Measurements from ENCODE around the gene SPEM2.

SPEM2 gene

DNA sequence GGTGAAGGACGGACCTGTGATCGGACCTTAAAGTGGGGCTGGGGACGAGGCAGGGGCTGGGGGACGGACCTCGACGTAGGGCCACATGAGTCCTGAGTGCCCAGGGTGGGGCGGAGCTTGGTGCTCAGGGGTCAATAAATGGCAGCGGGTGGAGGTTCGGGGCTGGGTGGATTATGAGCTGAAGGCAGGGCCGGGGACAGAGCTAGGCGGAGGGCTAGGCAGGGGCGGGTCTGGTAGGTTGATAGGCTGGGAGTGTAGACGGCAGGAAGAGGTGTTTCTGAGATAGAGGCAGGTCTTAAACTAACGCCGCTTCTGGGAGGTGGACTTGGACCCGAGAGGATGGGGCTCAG is 20.2 kb downstream of the SPEM2 start:
- no peak for DNase-seq (ENCODE audit: insufficient read length, low spot score)
- TF ChIP-seq TAF1 (IDR thresholded peaks at IDR 0.05; ENCODE audit: low read depth, low read length) (no peak), POLR2AphosphoS5 (IDR thresholded peaks at IDR 0.05; ENCODE audit: low read depth, low read length) (no peak), PAX5 (IDR thresholded peaks at IDR 0.05; ENCODE audit: insufficient read depth, low read length, severe bottlenecking) (no peak), POU2F2 (IDR thresholded peaks at IDR 0.05; ENCODE audit: low read depth, low read length) (no peak), POLR2A (IDR thresholded peaks at IDR 0.05; ENCODE audit: low read depth, low read length) (no peak), SPI1 (IDR thresholded peaks at IDR 0.05; ENCODE audit: low read depth, low read length) (no peak)
- peak; percentile 85 for FAIRE-seq

DNA sequence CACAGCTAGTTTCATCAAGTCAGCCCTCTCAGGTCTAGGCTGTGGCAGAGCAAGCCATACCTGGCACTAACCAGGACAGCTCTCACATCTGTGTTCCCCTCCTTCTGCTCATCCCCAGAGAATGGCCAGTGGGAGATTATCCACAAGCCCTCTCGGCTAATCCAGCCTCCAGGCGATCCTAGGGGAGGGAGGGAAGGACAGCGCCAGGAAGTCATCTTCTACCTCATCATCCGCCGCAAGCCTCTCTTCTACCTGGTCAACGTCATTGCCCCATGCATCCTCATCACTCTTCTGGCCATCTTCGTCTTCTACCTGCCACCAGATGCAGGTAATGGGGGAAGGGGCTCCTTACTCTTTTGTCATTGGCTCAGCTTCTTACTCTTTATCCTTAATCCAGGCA is 23.0 kb downstream of the SPEM2 start:
- FAIRE-seq, result no peak
- TF ChIP-seq PAX5 (IDR thresholded peaks at IDR 0.05; ENCODE audit: insufficient read depth, low read length, severe bottlenecking), result no peak
- TF ChIP-seq POLR2A (IDR thresholded peaks at IDR 0.05; ENCODE audit: low read depth, low read length), result no peak
- TF ChIP-seq TAF1 (IDR thresholded peaks at IDR 0.05; ENCODE audit: low read depth, low read length), result no peak
- TF ChIP-seq POLR2AphosphoS5 (IDR thresholded peaks at IDR 0.05; ENCODE audit: low read depth, low read length), result no peak
- no peak for TF ChIP-seq SPI1 (IDR thresholded peaks at IDR 0.05; ENCODE audit: low read depth, low read length)
- no peak for TF ChIP-seq POU2F2 (IDR thresholded peaks at IDR 0.05; ENCODE audit: low read depth, low read length)
- no peak for DNase-seq (ENCODE audit: insufficient read length, low spot score)

DNA sequence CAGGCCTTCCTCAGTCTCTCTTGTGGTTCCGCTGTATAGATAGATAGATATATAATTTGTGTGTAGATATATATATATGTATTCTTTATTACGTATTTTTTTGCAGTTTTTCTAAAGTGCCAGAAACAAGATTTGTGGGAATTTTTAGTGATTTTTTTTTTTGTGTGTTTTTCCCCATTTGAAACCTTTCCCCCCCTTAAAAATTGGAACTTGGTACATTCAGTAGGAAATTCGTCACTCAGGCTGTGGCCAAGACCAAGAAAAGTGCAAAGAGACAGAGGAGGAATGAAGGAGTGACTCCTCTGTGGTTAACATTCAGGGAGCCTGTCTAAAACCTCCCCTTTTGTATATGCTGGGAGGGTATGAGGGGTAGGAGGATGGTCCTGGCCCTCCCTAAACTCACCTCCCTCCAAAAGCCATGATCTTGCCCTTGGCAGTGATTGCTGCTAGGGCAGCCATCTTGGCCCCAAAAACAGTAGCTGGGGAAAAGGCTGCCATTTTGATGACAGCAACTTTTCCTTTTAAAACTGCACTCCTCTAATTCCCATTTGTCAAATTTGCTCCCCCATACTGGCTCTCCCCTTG is 34.6 kb downstream of the SPEM2 start:
- no peak for FAIRE-seq
- DNase-seq (ENCODE audit: insufficient read length, low spot score), result no peak
- TF ChIP-seq POLR2AphosphoS5 (IDR thresholded peaks at IDR 0.05; ENCODE audit: low read depth, low read length), result no peak
- no peak for TF ChIP-seq SPI1 (IDR thresholded peaks at IDR 0.05; ENCODE audit: low read depth, low read length)
- no peak for TF ChIP-seq POU2F2 (IDR thresholded peaks at IDR 0.05; ENCODE audit: low read depth, low read length)
- TF ChIP-seq TAF1 (IDR thresholded peaks at IDR 0.05; ENCODE audit: low read depth, low read length), result no peak
- TF ChIP-seq PAX5 (IDR thresholded peaks at IDR 0.05; ENCODE audit: insufficient read depth, low read length, severe bottlenecking), result no peak
- no peak for TF ChIP-seq POLR2A (IDR thresholded peaks at IDR 0.05; ENCODE audit: low read depth, low read length)

DNA sequence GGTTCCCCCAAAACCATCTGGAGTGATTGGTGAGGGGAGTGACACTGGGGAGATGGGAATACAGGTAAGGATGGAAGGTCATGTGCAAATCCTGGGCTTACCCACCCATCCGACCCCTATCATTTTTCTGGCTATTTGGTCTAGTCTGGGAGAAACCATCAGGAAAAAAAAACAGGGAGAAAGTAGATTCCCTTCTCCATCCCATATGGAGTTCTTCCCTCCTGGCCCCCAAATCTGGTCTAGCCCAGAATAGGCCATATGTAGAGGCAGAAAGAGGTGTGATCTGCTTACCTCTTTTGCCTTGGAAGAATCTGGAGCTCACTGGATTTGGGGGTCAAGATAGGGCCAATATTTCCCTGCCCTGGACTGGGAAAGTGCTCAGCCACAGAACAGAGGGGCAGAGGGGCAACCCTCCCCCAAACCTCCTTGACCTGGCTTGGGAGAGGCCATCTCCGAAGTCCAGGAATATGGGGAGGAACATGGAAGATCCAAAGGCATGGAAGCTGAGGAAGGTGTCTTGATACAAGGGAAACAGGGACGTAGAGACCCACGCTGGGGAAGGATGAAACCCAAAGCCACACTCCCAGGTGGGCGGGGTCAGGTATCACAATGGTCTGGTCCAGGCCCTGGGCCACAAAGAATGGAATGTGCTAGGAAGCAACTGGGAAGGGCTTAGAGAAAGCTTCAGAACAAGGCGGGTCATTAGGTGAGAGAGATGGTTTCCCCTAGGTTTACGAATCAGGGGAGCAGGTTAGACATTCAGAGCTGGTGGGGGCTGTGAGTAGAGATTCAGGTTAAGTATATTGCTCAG is 35.6 kb downstream of the SPEM2 start:
- DNase-seq (ENCODE audit: insufficient read length, low spot score), result no peak
- TF ChIP-seq POLR2A (IDR thresholded peaks at IDR 0.05; ENCODE audit: low read depth, low read length) (no peak), POLR2AphosphoS5 (IDR thresholded peaks at IDR 0.05; ENCODE audit: low read depth, low read length) (no peak), POU2F2 (IDR thresholded peaks at IDR 0.05; ENCODE audit: low read depth, low read length) (no peak), PAX5 (IDR thresholded peaks at IDR 0.05; ENCODE audit: insufficient read depth, low read length, severe bottlenecking) (no peak), TAF1 (IDR thresholded peaks at IDR 0.05; ENCODE audit: low read depth, low read length) (no peak), SPI1 (IDR thresholded peaks at IDR 0.05; ENCODE audit: low read depth, low read length) (no peak)
- FAIRE-seq, result no peak

DNA sequence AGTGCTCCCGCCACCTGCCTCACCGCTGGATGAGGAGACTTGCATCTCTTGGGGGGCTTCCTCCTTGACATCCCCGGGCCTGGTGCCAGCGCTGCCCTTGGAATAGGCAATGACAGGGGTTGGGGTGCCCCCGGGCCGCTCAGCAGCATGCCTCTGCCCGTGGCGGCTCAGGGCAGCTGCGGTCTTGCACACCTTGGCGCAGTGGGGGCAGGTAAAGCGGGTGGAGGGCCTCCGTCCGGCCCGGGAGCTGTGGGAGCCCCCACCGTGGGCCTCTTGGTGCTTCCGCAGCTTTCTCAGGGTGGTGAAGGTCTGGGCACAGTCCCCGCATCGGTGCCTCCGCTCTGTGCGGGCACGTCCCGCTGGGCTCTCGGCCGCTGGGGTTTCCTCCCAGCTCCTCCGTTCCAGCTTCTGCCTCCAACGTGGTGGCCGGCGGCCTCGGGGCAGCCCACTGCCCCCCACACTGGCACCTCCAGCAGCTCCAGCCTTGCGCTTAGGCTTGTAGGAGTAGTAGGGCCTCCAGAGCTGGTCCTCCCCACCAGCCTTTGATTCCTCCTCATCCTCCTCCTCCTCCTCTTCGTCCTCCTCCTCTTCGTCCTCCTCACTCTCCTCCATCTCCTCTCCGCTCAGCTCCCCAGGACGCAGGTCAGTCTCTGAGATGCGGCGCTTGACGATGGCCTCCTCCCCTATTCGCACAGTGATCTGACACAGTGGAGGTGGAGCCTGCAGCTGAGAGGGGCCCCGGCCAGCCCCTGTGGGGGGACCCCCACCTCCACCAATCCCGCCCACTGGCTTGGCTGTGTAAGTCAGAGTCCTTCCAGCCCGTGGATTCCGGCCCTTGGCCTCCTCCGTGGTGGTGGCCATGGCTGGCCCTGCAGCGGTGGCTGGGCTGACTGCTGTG is 37.3 kb downstream of the SPEM2 start:
- TF ChIP-seq POU2F2 (IDR thresholded peaks at IDR 0.05; ENCODE audit: low read depth, low read length) (no peak), PAX5 (IDR thresholded peaks at IDR 0.05; ENCODE audit: insufficient read depth, low read length, severe bottlenecking) (no peak), TAF1 (IDR thresholded peaks at IDR 0.05; ENCODE audit: low read depth, low read length) (no peak), SPI1 (IDR thresholded peaks at IDR 0.05; ENCODE audit: low read depth, low read length) (no peak), POLR2AphosphoS5 (IDR thresholded peaks at IDR 0.05; ENCODE audit: low read depth, low read length) (no peak), POLR2A (IDR thresholded peaks at IDR 0.05; ENCODE audit: low read depth, low read length) (no peak)
- DNase-seq (ENCODE audit: insufficient read length, low spot score) (no peak), FAIRE-seq (no peak)

DNA sequence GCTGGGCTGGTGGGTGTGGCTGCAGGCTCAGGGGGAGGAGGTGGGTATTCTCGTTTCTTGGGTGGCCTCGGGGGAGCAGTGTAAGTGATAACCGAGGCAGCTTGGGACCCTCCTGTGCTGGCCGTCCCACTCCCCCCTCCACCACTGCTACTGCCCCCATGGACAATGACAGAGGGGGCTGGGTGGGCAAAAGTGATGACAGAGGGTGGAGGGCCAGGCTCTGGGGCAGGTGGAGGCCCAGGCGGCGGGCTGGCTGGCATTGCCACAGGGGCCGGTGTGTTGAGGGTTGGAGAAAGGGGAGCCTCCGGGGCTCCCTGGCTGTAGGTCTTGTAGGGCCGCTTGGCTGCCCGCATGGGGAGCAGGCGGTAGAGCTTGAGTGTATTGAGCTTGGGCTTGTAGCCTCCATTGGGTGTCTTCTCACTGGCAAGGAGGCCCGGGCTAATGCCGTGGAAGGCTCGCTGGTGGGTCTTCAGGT is 38.0 kb downstream of the SPEM2 start:
- DNase-seq (ENCODE audit: insufficient read length, low spot score) (no peak), FAIRE-seq (no peak)
- TF ChIP-seq SPI1 (IDR thresholded peaks at IDR 0.05; ENCODE audit: low read depth, low read length) (no peak), TAF1 (IDR thresholded peaks at IDR 0.05; ENCODE audit: low read depth, low read length) (no peak), POU2F2 (IDR thresholded peaks at IDR 0.05; ENCODE audit: low read depth, low read length) (no peak), POLR2AphosphoS5 (IDR thresholded peaks at IDR 0.05; ENCODE audit: low read depth, low read length) (no peak), PAX5 (IDR thresholded peaks at IDR 0.05; ENCODE audit: insufficient read depth, low read length, severe bottlenecking) (no peak), POLR2A (IDR thresholded peaks at IDR 0.05; ENCODE audit: low read depth, low read length) (no peak)

DNA sequence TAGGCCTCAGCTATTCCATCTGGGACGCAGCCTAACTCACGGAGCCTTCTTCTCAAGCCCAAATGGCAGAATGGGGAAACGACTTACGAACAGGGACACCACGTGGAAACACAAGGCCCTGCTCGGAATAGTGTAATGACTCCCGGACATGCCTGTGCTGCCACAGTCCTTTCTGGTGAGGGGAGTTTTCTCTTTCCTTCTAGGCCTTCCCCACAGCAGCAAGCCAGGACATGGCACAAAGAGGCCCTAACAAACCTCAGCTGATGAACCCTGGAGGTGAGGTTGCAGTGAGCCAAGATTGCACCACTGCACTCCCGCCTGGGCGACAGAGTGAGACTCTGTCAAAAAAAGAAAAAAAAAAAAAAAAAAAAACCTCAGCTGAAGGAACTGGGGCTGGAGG is 38.7 kb downstream of the SPEM2 start:
- DNase-seq (ENCODE audit: insufficient read length, low spot score), result no peak
- no peak for TF ChIP-seq POLR2A (IDR thresholded peaks at IDR 0.05; ENCODE audit: low read depth, low read length)
- TF ChIP-seq POU2F2 (IDR thresholded peaks at IDR 0.05; ENCODE audit: low read depth, low read length), result no peak
- no peak for TF ChIP-seq SPI1 (IDR thresholded peaks at IDR 0.05; ENCODE audit: low read depth, low read length)
- TF ChIP-seq TAF1 (IDR thresholded peaks at IDR 0.05; ENCODE audit: low read depth, low read length), result no peak
- no peak for TF ChIP-seq POLR2AphosphoS5 (IDR thresholded peaks at IDR 0.05; ENCODE audit: low read depth, low read length)
- TF ChIP-seq PAX5 (IDR thresholded peaks at IDR 0.05; ENCODE audit: insufficient read depth, low read length, severe bottlenecking), result no peak
- no peak for FAIRE-seq

DNA sequence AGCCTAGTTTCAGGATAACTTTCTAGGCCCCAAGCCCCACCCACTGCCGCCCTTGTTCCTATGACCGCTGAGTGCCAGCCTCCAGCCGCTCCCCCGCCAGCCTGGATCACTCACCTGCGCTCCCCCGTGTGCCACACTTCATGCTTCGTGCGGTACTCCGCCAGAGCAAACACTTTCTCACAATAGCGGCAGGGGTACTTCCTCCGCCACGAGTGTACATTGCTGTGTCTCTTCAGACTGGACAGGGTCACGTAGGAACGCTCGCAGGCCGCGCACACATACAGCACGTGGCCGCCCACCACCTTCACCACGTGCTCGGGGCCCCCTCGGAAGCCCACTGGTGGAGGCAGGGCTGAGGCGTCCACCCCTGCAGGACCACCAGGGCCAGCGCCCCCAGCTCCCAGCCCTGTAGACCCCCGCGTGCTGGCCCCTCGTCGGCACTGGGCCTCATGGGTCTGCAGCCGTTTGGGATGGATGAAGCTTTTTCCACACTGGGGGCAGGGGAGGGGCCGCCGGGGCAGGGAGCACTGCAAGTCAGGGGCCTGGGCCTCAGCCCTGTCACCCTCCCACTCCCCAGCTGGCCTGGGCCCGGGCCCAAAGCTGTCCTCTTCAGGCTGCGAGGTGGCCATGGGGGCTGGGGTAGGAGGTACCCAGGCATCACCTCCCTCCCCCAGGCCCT is 40.3 kb downstream of the SPEM2 start:
- no peak for FAIRE-seq
- TF ChIP-seq PAX5 (IDR thresholded peaks at IDR 0.05; ENCODE audit: insufficient read depth, low read length, severe bottlenecking) (no peak), SPI1 (IDR thresholded peaks at IDR 0.05; ENCODE audit: low read depth, low read length) (no peak), POLR2A (IDR thresholded peaks at IDR 0.05; ENCODE audit: low read depth, low read length) (no peak), POU2F2 (IDR thresholded peaks at IDR 0.05; ENCODE audit: low read depth, low read length) (no peak), TAF1 (IDR thresholded peaks at IDR 0.05; ENCODE audit: low read depth, low read length) (no peak), POLR2AphosphoS5 (IDR thresholded peaks at IDR 0.05; ENCODE audit: low read depth, low read length) (no peak)
- DNase-seq (ENCODE audit: insufficient read length, low spot score), result no peak

All from GM12891 (cell line).